Measurements from ENCODE around the gene SOX6. TPM values are rescaled to one million over a fixed set of nuclear protein-coding genes. Genes with fewer than 3 reads are reported as not detected.

The SOX6 gene
- polyA plus RNA-seq, 1 donor, result 44.1 TPM

DNA sequence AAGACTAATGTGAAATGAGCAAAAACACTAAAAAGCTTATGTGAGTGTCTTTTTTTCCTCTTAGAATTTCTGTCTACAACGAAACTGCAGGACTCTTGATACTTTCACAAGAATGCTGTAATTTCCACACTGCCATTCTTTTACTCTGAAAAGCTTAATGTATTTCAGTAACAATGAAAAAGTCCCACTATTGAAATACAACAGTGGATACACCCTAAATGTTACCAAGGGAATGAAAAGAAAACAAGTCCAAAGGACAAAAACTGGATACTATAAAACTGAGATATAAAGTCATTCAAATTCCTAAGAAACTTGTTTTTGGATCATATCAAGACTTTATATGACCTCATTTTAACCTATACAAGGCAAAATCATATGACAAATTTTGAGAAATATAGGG is 77.4 kb downstream of the SOX6 start:
- Histone ChIP-seq H3K27ac (ENCODE audit: low read length) (no peak overlapping the region), H3K27me3 (ENCODE audit: control insufficient read depth, insufficient read depth, low read length) (no peaks in the 10 kb centered on the region), H3K9me3 (ENCODE audit: control insufficient read depth, low read depth, low read length) (no peaks in the 10 kb centered on the region), H3K4me3 (ENCODE audit: low read length) (no peak overlapping the region), H3K4me1 (ENCODE audit: control insufficient read depth, insufficient read depth, low read length) (no peaks in the 10 kb centered on the region), H3K36me3 (ENCODE audit: control insufficient read depth, insufficient read depth, low read length) (no peaks in the 10 kb centered on the region)
- DNase-seq, result peak; percentile 13 to 47
- no CpG with 5 or more reads among the region's 1 CpG for whole genome bisulfite sequencing (ENCODE audit: insufficient coverage, low lambda C conversion rate)

DNA sequence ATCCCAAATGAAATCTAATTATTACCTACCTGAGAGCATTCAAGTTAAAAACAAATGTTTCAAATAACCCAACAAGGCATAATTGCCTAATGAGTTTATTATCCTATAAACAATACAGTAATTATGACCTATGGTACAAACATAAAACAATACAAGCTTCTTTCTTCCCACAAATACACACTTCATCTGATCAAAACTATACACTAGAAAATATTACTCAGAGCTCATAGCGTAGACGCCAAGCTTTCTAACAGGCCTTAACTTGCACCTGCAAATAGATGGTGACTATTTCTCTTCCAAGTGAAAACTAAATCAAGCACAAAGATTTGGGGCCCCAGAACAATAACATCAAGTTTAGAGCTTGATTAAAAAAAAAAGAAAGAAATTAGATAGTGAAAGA is 78.1 kb downstream of the SOX6 start:
- no CpG with 5 or more reads among the region's 2 CpGs for WGBS (ENCODE audit: insufficient coverage, low lambda C conversion rate)
- no peak for DNase-seq
- Histone ChIP-seq H3K36me3 (ENCODE audit: control insufficient read depth, insufficient read depth, low read length) (no peaks in the 10 kb centered on the region), H3K4me1 (ENCODE audit: control insufficient read depth, insufficient read depth, low read length) (no peaks in the 10 kb centered on the region), H3K9me3 (ENCODE audit: control insufficient read depth, low read depth, low read length) (no peaks in the 10 kb centered on the region), H3K4me3 (ENCODE audit: low read length) (no peak overlapping the region), H3K27me3 (ENCODE audit: control insufficient read depth, insufficient read depth, low read length) (no peaks in the 10 kb centered on the region), H3K27ac (ENCODE audit: low read length) (no peak overlapping the region)

DNA sequence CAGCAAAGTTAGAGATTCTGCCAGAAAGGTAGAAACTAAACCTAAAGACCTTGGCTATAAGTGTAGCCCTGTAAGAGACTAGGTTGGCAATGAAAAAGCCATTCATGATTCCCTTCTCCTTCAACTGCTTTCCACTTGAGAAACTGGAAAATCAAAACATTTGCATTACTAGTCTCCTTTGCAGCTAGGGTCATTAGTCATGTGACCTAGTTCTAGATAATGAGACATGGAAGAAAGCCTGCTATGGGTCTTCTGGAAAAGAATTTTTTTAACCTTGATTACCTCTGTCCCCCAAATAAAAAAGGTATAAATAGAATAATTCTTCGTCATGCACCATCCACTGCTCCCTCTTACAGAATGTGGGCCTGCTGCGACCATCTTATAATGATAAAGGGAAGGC is 80.1 kb downstream of the SOX6 start:
- 100% methylated on average over 2 of the region's 2 CpGs for WGBS (ENCODE audit: insufficient coverage, low lambda C conversion rate)
- H3K4me1 ChIP-seq (ENCODE audit: control insufficient read depth, insufficient read depth, low read length), result no peaks in the 10 kb centered on the region
- H3K4me3 ChIP-seq (ENCODE audit: low read length), result no peak overlapping the region
- no peak for DNase-seq
- H3K36me3 ChIP-seq (ENCODE audit: control insufficient read depth, insufficient read depth, low read length), result no peaks in the 10 kb centered on the region
- H3K27me3 ChIP-seq (ENCODE audit: control insufficient read depth, insufficient read depth, low read length), result no peaks in the 10 kb centered on the region
- H3K27ac ChIP-seq (ENCODE audit: low read length), result no peak overlapping the region
- no peaks in the 10 kb centered on the region for H3K9me3 ChIP-seq (ENCODE audit: control insufficient read depth, low read depth, low read length)

DNA sequence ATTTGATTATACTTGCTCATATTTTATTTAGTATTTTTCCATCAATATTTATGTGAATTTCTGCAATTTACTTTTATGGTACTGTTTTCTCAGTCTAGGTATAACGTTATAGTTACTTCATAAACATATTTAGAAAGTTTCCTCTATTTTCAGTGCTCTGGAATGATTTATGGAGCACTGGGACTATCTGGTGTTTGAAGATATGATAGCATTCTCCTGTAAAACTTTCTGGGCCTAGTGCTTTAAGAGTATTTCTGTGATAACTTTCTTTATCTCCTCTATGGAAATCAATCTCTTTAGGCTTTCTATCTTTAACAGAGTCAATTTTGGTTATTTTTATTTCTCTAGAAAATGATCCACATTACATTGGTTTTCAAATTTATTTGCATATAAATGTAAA is 85.1 kb downstream of the SOX6 start:
- no peak overlapping the region for H3K27ac ChIP-seq (ENCODE audit: low read length)
- no peak overlapping the region for H3K4me3 ChIP-seq (ENCODE audit: low read length)
- no peaks in the 10 kb centered on the region for H3K4me1 ChIP-seq (ENCODE audit: control insufficient read depth, insufficient read depth, low read length)
- H3K9me3 ChIP-seq (ENCODE audit: control insufficient read depth, low read depth, low read length), result no peaks in the 10 kb centered on the region
- no peaks in the 10 kb centered on the region for H3K36me3 ChIP-seq (ENCODE audit: control insufficient read depth, insufficient read depth, low read length)
- DNase-seq, result no peak
- WGBS (ENCODE audit: insufficient coverage, low lambda C conversion rate), result 83% methylated on average over 1 of the region's 1 CpG
- no peaks in the 10 kb centered on the region for H3K27me3 ChIP-seq (ENCODE audit: control insufficient read depth, insufficient read depth, low read length)

DNA sequence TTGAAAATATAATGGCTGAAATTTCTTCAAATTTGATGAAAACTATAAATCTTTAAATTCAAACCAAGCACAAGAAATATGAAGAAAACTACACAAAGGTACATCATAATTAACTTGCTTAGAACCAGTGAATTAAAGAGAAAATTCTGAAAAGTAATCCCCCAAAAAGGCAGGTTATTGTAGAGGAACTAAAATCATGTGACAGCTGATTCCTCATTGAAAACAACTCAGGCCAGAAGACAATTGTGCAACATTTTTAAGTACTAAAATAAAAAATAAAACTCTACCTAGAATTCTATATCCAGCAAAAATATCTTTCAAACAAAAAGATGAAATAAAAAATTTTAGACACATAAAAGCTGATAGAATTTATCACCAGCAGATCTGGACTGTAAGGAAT is 90.3 kb downstream of the SOX6 start:
- no peaks in the 10 kb centered on the region for H3K36me3 ChIP-seq (ENCODE audit: control insufficient read depth, insufficient read depth, low read length)
- H3K27me3 ChIP-seq (ENCODE audit: control insufficient read depth, insufficient read depth, low read length), result no peaks in the 10 kb centered on the region
- no peak overlapping the region for H3K4me3 ChIP-seq (ENCODE audit: low read length)
- H3K27ac ChIP-seq (ENCODE audit: low read length), result no peak overlapping the region
- peaks cover 3% of the 10 kb centered on the region for H3K9me3 ChIP-seq (ENCODE audit: control insufficient read depth, low read depth, low read length)
- no peaks in the 10 kb centered on the region for H3K4me1 ChIP-seq (ENCODE audit: control insufficient read depth, insufficient read depth, low read length)
- no peak for DNase-seq

DNA sequence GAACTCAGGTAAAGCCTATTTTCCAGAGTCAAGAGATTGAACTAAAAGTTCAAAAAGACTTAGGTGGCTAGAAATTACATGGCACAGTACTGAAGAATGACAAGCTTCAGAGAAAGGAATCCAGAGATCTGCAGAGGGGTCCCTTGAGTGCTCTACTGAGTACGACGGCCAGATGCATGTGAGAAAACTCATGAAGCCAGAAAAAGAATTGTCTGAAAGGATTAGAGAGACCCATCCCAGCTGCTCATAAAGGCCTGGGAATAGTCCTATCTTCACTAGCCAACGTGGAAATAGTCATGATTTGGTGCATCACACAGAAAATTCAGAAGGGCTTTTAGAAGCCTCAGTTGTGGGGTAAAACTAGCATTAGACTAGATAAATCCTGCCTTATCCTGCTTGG is 91.3 kb downstream of the SOX6 start:
- no peak for DNase-seq
- Histone ChIP-seq H3K36me3 (ENCODE audit: control insufficient read depth, insufficient read depth, low read length) (no peaks in the 10 kb centered on the region), H3K4me1 (ENCODE audit: control insufficient read depth, insufficient read depth, low read length) (no peaks in the 10 kb centered on the region), H3K27me3 (ENCODE audit: control insufficient read depth, insufficient read depth, low read length) (no peaks in the 10 kb centered on the region), H3K4me3 (ENCODE audit: low read length) (no peak overlapping the region), H3K9me3 (ENCODE audit: control insufficient read depth, low read depth, low read length) (peaks cover 3% of the 10 kb centered on the region), H3K27ac (ENCODE audit: low read length) (no peak overlapping the region)
- WGBS (ENCODE audit: insufficient coverage, low lambda C conversion rate), result 67% methylated on average over 1 of the region's 3 CpGs

DNA sequence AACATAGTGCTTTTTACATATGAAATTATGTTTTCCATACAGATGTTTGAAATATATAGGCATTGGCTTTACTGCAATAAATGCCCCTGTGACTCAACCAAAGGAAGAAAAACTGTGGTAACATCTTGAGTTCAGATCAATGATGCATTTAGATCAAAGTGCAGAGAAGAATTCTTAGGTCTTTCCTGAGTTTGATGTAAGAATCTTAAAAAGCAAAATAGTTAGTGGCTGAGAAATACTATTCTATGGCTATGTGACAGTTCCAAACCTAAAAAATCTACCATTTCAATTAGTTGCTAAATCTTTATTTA is 93.7 kb downstream of the SOX6 start:
- Histone ChIP-seq H3K27me3 (ENCODE audit: control insufficient read depth, insufficient read depth, low read length) (no peaks in the 10 kb centered on the region), H3K4me1 (ENCODE audit: control insufficient read depth, insufficient read depth, low read length) (no peaks in the 10 kb centered on the region), H3K4me3 (ENCODE audit: low read length) (no peak overlapping the region), H3K9me3 (ENCODE audit: control insufficient read depth, low read depth, low read length) (peaks cover 3% of the 10 kb centered on the region), H3K27ac (ENCODE audit: low read length) (peak overlapping the region; percentile 14), H3K36me3 (ENCODE audit: control insufficient read depth, insufficient read depth, low read length) (no peaks in the 10 kb centered on the region)
- DNase-seq, result no peak

DNA sequence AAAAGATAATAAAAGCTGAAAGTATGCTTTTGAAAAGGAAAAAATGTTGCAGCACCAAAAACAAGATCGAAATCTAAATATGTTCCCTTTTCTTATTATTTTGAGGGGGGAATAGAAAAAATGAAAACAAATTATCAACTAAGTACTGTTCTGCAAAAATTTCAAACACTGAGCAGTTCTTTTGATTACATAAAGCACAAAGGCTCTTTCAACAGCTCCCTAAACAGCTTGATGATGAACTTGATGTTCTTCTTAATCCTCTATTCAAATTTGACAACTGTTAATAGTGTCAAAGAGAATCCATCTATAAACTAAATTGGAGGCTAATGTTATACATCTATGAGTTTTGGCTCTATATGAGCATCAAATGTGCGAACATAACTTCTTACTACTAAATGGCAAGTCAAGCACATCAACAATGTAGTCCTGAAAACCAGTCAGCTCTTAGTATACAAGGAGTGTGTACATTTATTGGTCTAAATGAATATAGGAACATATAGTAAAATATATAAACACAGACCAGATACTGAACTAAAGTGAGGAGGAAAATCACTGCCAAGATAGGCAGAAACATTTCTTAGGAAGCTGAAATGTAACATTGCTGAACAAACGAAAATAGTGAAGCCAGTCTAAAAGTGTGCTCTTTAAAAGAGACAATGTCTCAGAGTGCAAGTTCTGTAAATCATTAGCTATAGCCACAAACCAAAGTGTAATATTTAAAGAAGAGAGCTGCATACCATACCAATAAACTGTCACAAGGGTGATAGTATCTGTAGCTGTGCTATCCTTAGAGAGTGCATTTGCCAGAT is 94.3 kb downstream of the SOX6 start:
- WGBS (ENCODE audit: insufficient coverage, low lambda C conversion rate), result 57% methylated on average over 2 of the region's 3 CpGs
- H3K4me3 ChIP-seq (ENCODE audit: low read length), result no peak overlapping the region
- H3K27me3 ChIP-seq (ENCODE audit: control insufficient read depth, insufficient read depth, low read length), result no peaks in the 10 kb centered on the region
- H3K9me3 ChIP-seq (ENCODE audit: control insufficient read depth, low read depth, low read length), result peaks cover 3% of the 10 kb centered on the region
- no peaks in the 10 kb centered on the region for H3K4me1 ChIP-seq (ENCODE audit: control insufficient read depth, insufficient read depth, low read length)
- H3K27ac ChIP-seq (ENCODE audit: low read length), result peak overlapping the region; percentile 32
- peak; percentile 40 to 74 for DNase-seq
- H3K36me3 ChIP-seq (ENCODE audit: control insufficient read depth, insufficient read depth, low read length), result no peaks in the 10 kb centered on the region

DNA sequence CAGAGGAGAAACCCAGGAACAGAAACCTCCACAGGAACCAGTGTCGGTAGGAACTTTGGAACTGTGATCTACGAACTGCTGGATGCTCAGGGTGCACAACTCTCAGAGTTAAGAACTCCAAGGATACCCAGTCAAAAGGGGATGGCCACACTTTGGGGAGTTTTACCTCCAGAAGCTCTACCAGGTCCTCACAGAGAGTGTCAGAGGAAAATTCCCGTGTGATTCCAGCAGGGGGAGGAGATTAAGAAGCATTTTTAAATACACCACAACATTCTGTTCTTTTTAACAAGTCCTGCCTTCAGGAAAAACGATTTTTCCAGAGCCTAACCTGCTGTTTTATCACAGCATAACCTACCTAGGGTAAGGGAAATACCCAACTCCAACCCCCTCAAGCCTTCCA is 104.0 kb downstream of the SOX6 start:
- Histone ChIP-seq H3K4me1 (ENCODE audit: control insufficient read depth, insufficient read depth, low read length) (no peaks in the 10 kb centered on the region), H3K4me3 (ENCODE audit: low read length) (no peak overlapping the region), H3K27me3 (ENCODE audit: control insufficient read depth, insufficient read depth, low read length) (no peaks in the 10 kb centered on the region), H3K9me3 (ENCODE audit: control insufficient read depth, low read depth, low read length) (peaks cover 11% of the 10 kb centered on the region), H3K27ac (ENCODE audit: low read length) (no peak overlapping the region), H3K36me3 (ENCODE audit: control insufficient read depth, insufficient read depth, low read length) (peaks cover 3% of the 10 kb centered on the region)
- DNase-seq, result no peak
- WGBS (ENCODE audit: insufficient coverage, low lambda C conversion rate), result no CpG with 5 or more reads among the region's 4 CpGs

DNA sequence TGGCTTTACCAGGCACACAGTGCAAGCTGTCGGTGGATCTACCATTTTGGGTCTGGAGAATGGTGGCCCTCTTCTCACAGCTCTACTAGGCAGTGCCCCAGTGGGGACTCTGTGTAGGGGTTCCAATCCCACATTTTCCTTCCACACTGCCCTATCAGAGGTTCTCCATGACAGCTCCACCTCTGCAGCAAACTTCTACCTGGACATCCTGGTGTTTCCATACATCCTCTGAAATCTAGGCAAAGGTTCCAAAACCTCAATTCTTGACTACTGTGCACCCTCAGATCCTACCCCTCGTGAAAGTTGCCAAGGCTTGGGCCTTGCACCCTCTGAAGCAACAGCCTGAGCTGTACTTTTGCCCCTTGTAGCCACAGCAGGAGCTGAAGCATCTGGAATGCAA is 108.1 kb downstream of the SOX6 start:
- Histone ChIP-seq H3K36me3 (ENCODE audit: control insufficient read depth, insufficient read depth, low read length) (peaks cover 3% of the 10 kb centered on the region), H3K4me3 (ENCODE audit: low read length) (no peak overlapping the region), H3K27me3 (ENCODE audit: control insufficient read depth, insufficient read depth, low read length) (no peaks in the 10 kb centered on the region), H3K27ac (ENCODE audit: low read length) (no peak overlapping the region), H3K4me1 (ENCODE audit: control insufficient read depth, insufficient read depth, low read length) (no peaks in the 10 kb centered on the region), H3K9me3 (ENCODE audit: control insufficient read depth, low read depth, low read length) (peaks cover 12% of the 10 kb centered on the region)
- DNase-seq, result no peak
- no CpG with 5 or more reads among the region's 2 CpGs for WGBS (ENCODE audit: insufficient coverage, low lambda C conversion rate)

DNA sequence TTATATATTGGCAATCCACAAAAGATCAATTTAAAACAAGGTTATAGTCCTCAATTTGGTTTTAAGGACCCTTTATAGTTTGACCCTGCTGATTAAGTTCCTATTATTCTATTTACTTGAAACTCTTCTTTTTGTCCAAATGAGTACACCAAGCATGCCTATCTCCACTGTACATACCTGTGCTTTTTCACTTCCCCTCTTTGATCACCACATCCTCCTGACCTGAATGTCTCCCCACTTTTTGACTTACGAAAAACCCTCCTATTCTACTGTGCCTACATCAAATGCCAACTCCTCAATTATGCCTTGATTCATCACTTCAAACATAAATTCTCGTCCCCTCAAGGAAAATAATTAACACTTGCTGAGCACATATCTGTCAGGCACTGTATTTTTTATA is 113.5 kb downstream of the SOX6 start:
- H3K9me3 ChIP-seq (ENCODE audit: control insufficient read depth, low read depth, low read length), result peaks cover 5% of the 10 kb centered on the region
- H3K27ac ChIP-seq (ENCODE audit: low read length), result no peak overlapping the region
- no peaks in the 10 kb centered on the region for H3K27me3 ChIP-seq (ENCODE audit: control insufficient read depth, insufficient read depth, low read length)
- H3K4me3 ChIP-seq (ENCODE audit: low read length), result no peak overlapping the region
- WGBS (ENCODE audit: insufficient coverage, low lambda C conversion rate), result 95% methylated on average over 2 of the region's 2 CpGs
- no peaks in the 10 kb centered on the region for H3K4me1 ChIP-seq (ENCODE audit: control insufficient read depth, insufficient read depth, low read length)
- H3K36me3 ChIP-seq (ENCODE audit: control insufficient read depth, insufficient read depth, low read length), result no peaks in the 10 kb centered on the region
- no peak for DNase-seq
